MM.1S (cell line): ENCODE data around the gene CA9.

ENCODE experiments used
- EZH2 ChIP-seq: fragments of 300-600 bp; sonication (generic); optimal IDR thresholded peaks from 2 replicates; pipeline ENCODE3; 2017; ENCODE audit warnings: low read depth, mild to moderate bottlenecking, antibody characterized with exemption, low read length, mixed read lengths
- TF ChIP-seq, protein P1 (sequence below): fragments of 300-600 bp; sonication (generic); IDR thresholded peaks from 2 replicates; pipeline ENCODE4 v1.5.1; 2016; ENCODE audit warnings: antibody characterized with exemption, low read length, mixed read lengths

DNA sequence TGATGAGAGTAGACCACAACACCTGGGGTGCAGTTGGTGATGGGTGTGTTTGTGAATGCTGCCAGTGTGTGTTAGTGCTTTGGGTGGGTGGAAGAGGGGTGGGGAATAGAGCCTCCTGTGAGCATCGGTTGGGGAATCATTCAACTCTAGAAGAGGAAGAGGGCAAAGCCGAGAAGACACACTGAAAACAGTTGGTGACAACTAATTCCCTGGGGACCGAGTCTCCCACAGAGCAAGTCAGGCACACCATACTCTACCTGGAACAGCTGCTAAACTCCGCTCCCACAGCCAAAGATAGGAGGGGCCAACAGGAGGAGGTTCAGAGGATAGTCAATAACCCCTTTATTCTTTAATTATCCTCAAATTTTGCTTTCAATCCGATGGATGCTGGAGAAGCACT lies 7.2 kb upstream of the CA9 start:
- TF ChIP-seq, protein P1, sequence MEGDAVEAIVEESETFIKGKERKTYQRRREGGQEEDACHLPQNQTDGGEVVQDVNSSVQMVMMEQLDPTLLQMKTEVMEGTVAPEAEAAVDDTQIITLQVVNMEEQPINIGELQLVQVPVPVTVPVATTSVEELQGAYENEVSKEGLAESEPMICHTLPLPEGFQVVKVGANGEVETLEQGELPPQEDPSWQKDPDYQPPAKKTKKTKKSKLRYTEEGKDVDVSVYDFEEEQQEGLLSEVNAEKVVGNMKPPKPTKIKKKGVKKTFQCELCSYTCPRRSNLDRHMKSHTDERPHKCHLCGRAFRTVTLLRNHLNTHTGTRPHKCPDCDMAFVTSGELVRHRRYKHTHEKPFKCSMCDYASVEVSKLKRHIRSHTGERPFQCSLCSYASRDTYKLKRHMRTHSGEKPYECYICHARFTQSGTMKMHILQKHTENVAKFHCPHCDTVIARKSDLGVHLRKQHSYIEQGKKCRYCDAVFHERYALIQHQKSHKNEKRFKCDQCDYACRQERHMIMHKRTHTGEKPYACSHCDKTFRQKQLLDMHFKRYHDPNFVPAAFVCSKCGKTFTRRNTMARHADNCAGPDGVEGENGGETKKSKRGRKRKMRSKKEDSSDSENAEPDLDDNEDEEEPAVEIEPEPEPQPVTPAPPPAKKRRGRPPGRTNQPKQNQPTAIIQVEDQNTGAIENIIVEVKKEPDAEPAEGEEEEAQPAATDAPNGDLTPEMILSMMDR = no peak
- no peak for TF ChIP-seq EZH2
